ENCODE results near the gene PTPRF.

Gene PTPRF

DNA sequence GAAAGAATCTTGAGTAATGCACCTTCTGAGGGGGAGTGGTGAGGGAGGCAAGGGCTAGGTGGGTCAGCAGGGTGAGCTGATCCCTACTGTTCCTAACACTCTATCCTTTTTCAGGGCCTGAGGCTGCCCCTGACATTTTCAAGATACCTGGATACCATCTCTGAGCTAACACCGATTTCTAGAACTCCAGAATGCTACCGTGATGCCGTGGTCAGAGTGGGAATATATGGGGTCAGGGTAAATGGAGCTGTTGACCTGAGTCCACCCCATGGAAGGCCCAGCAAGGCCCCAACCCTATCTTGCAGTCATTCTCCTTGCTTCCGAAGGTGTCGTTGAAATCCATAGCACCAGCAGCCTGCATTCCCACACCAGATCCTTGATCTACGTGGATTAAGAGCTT, 18.0 kb upstream of the PTPRF start:
- no peak for DNase-seq (ENCODE audit: low read depth in 2 of 3, low spot score in 1 of 3)

DNA sequence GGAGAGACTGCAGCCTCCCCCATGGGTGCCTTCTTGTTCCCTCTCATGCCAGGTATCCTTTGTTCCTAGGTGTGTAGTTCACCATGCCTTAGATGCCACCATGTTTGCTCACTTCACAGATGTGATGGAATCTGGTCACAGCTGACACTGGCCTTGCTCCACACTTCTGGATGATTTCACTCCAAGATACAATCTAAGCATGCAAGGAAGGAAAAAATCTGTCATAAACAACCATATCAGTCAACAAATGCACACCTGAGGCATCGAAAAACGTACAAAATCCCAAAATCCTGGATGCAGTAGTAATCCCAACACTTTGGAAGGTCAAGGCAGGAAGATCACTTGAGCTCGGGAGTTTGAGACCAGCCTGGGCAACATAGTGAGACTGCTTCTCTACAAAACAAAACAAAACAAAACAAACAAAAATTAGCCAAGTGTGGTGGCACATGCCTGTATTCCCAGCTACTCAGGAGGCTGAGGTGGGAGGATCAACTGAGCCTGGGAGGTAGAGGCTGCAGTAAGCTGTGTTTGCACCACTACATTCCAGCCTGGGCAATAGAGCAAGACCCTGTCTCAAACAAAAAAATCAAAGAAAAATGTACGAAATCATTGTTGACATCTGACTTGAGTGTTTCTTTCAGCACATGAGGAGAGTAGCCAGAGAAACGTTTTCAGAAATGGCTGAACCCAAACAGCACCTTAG, 17.1 kb upstream of the PTPRF start:
- no peak for DNase-seq (ENCODE audit: low read depth in 2 of 3, low spot score in 1 of 3)

DNA sequence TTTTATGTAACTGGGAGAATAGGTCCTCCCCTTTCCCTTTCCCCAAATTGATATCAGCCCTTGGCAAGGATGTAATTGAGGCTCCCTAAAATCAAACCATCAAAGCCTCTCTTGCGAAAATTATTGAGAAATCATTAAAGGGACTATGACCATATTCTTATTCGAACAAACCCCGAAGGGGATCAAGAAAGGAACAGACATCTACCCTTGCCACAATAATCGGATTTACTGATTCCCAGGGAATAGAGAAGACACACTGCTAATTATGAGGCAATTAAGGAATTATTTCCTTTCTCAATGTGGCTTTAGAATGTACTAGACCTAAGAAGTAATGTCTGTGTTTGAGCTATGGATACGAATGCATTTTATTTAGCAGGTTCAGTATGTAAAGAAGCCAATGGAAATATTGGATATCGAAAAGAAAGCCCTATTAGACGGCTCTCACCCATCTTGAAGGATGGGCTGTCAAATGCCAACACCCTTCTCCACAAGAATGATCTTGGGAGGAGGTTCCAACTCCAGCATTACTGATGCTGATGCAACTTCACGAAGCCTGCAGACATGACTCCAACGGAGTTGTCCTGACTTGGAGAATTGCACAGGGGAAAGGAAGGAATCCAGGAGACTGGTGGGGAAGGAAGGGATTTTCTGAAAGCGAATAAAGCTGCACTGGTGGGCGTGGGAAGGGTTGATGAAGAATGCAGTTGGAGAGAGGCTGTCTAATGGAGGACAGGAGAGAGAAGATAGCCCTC, 11.6 kb upstream of the PTPRF start:
- no peak for DNase-seq (ENCODE audit: low read depth in 2 of 3, low spot score in 1 of 3)

DNA sequence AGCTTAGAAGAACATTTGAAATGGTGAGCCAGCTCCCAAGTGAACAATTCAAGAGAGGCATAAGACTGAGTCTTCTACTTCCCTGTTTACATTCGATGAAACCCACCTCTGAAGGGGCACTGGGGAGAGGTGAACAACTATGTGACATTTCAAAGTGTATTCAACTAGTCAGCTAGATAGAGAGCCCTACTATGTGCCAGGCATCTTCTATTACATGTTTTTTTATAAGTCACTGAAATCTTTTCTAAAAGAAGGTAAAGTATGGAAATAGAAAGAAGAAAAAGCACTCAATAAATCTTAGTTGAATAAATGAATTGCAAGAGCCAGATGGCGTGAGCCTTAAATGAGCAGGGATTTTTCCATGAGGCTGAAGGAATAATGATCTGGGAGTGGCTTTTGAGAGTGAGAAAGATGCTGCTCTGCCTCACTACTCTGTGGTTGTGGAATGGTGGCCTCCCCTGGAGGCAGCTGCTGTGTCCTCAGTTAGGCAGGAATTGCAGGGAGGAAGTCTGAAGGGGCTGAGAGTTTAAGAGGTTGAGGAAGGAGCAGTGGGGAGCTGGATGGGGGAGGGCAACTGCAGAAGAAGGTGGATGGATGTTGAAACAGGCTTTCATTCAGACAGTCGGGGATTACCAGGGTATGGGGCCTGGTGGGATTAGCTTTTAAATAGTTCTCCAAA, 10.4 kb upstream of the PTPRF start:
- DNase-seq (ENCODE audit: low read depth in 2 of 3, low spot score in 1 of 3): no peak

DNA sequence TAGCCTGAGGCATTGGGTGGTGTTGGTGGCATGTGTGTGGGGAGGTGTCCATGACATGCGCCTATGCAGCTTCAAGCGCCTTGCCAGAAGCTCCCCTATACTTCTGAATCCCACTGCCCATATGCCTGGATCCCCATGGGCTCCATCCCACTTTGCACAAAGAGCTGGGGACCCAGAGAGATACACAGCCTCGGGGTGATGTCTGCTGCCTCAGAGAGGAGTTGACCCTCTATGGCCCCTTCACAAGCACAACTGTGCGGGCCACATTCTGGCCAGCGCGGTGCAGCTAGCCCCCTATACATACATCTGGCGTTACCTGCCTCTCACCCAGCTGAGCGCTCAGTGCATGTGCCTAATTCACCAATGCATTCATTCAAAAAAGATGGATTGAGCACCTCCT, 9.6 kb upstream of the PTPRF start:
- no peak for DNase-seq (ENCODE audit: low read depth in 2 of 3, low spot score in 1 of 3)

DNA sequence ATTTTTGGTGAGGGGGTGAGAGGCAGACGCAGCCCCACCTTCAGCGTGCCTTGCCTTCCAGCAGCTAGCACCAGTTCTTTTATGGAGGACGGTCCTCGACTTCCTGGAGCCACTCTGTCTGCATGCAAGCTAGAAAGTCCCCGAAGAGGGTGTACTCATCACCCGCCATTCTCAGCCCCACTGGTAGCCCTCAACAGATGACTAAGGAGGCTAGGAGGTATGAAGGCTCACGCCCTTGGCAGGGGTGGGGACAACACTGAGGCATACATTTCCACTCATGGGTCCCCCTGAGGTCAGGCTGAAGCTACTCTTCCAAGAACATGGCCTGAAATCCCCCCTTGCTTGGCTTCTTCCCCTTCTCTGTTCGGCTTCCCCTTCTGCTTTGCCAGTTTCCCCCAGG, 8.9 kb upstream of the PTPRF start:
- DNase-seq (ENCODE audit: low read depth in 2 of 3, low spot score in 1 of 3): no peak

DNA sequence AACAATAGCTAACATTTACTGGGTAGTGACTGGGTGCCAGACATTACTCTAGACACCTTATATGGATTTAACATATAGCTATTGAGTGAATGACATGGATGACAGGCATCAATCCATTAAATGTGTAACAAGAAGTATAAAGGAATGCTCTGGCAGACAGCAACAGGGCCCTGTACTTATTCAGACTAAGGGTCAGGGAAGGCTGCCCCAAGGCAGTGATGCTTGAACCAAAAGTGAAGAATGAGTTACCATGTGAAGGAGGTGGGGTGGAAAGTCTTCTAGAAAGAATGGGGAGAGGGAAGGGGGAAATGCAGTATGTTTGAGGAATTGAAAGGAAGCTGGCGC, 8.3 kb upstream of the PTPRF start:
- no peak for DNase-seq (ENCODE audit: low read depth in 2 of 3, low spot score in 1 of 3)

DNA sequence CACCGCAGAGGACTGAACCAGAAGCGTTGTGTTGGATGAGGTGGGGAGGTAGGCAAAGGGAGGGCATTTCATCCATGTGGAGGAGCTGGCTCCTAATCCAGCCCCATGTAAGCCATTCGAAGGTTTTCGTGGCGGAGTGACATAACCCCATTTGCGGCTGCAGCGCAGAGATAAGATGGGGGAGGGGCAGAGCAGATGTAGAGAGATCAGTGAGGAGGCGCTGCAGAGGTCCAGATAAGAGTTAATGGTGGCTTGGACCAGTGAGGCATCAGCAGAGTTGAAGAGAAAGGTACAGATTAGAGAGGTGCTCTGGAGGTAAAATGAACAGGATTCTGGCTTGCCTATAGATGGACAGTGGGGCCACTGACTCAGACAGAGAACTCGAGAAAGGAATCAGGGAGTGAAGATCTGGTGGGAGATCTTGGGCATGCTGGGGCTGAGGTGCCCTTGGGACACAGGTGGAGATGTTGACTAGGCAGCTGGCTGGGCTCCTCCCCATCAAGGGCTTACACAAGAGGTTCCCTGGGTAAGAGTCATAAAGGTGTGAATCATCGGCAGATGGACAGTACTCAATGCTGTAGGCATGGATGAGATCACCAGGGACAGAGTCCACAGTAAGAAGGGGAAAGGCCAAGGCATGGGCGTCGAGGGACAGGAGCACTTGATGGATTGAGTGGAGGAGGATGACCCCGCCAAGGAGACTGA, 7.8 kb upstream of the PTPRF start:
- DNase-seq (ENCODE audit: low read depth in 2 of 3, low spot score in 1 of 3): no peak

DNA sequence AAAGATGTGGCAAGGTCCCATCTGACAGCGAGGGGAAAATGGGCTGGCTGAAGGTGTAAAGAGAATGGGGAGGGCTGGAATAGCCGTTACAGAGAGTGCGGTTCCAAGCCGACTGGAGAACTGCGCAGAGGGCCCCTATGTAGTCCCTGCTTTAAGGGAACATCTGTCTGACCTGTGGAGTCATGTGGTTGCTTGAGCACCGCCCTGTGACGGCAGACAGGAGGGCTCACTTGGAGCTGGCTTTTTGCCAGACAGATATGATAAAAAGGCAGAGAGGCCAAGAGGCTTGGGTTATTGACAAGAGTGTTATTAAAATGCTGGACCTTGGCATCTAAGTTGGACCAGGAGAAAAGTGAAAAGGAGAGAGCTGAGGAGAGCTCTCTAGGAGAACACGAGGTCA, 5.9 kb upstream of the PTPRF start:
- DNase-seq (ENCODE audit: low read depth in 2 of 3, low spot score in 1 of 3): no peak

DNA sequence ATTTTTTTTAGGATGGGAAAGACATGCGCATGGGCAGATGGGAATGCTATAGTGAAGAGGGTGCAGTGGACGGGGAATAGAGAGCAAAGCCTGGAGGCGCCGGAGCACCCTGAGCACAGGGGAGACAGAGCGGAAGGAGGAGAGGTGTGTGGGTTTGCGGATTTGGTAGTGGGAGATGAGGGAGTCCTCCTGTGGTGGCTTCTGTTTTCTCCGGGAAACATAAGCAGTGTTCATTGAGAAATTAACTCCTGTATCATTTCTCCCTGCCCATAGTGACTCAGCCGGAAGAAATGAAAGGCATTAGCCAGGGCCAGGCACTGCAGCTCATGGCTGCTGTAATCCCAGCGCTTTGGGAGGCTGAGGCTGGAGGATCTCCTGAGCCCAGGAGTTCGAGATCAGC, 4.7 kb upstream of the PTPRF start:
- no peak for DNase-seq (ENCODE audit: low read depth in 2 of 3, low spot score in 1 of 3)

DNA sequence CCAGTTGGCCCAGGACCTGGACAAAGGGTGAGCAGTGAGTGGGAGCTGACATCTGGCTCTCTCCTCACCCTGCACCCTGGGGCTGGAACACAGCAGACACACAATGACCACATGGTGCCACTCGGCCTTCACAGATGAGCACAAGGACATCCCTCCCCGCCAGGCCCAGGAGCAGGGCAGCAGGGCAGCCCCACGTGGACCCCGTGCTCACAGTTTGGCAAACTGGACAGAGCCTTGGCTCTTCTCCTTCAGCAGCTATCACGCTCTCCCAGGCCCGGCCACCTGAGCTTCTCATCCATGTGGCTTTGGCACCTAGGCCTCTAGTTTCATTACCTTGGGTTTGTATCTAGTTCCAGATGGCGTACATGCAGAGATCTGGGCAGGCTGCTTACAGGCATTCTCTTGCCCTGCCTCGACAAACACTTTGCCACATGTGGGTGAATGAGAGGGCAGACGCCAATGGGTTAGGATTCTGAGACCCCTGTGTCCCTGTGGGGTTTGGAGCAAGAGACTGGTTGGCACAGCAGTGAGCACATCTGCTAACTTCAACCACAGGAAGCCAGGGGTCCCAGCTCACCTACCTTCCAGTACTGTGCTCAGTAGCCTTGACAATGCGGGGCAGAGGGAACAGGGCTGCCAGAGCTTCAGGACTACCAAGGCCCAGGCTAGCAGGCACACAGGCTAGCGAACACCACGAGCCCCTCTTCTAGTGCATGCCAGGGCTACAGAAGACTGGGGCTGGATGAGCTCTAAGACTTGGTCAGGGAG, 3.4 kb upstream of the PTPRF start:
- no peak for DNase-seq (ENCODE audit: low read depth in 2 of 3, low spot score in 1 of 3)

DNA sequence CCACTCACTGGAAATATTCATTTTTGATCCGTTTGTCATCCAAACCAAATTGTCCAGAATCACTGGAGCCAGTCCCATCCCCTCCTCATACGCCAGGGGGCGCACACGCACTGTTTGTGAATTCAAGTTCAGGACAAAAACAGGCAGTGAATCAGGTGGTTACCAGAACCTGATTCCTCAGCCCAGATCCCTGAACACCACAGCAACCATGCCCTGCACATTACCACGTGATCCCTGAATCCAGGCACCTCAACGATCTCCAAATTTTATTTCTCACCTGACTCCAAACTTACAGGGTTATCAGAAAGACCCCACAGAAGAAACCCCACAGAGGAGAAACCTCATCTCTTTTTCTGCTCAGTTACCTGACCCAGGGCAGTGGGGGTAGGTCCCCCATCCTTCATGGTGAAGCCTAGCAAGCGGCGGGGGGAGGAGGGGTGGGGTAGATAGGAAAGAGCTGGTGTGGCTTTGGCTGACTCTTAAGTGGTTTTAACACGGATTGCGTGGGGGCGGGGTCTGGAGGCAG, 1.4 kb upstream of the PTPRF start:
- DNase-seq (ENCODE audit: low read depth in 2 of 3, low spot score in 1 of 3): peak; percentile 70 to 77 (median 74)

DNA sequence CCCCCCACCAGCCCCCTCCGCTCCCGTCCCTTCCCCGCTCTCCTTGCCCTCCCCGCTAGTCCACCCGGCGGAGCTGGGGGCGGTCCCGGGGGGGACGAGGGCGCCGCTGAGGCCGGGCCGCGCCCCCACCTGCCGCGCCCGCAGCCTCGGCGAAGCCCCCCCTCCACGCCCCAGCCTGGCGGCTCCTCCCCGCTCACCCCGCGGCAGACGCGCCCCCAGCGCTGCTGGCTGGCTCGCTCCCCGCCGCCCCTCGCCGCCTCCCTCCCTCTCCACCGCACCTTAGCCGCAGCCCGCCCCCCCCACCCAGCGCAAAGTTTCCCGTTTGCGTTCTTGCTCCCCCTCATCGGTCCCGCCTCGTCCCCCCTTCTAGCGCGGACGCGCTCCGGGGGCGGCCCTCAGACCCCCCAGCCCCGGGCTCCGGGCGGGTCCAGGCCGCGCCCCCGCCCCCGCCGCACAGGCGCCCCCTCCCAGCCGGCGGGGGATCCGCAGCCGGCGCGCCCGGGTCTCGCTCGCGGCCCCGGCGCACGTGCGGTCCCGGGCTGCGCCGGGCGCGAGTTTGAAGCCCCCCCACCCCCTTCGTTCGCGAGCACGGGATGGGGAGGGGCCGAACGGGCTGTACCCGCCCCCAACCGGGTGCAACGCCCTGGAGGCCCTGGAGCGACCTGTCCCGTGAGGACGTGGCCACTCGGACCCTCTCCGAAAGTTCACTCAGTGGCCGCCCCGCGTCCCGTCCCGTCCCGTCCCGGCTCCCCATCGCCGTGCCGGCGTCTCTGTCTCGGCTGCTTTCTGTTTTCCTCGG, 623 bp downstream of the PTPRF start:
- DNase-seq (ENCODE audit: low read depth in 2 of 3, low spot score in 1 of 3): no peak

DNA sequence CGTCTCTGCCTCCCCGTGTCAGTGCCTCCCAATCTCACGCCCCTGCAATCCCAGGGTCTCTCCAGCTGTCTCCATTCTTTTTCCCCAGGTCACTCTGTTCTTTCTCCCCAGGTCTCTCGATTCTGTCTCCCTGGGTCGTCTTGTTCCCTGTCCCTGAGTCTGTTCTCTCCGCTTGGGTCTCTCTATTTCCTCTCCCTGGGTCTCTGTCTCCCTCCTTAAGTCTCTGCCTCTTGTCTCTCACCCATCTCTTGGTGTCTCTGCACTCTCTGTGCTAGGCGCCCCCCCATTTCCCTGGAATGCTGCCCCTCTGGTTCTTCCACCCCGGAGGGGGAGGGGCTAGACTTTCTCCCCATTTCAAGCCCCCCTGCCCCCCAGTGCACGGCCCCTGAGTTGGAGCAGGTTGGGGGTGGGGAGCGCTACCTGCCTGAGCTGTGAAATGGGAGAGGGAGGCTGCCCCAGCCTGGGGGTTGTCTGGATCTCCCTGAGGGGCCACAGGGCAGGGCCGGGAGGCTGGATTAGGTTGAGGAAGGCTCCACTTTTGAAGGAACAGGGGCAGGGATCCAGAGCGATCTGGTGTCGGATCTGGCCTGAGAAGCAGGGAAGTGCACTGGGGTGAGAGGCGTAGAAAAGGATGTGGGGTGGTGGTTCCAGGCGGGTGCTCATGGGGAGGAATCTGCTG, 1.4 kb downstream of the PTPRF start:
- DNase-seq (ENCODE audit: low read depth in 2 of 3, low spot score in 1 of 3): no peak

DNA sequence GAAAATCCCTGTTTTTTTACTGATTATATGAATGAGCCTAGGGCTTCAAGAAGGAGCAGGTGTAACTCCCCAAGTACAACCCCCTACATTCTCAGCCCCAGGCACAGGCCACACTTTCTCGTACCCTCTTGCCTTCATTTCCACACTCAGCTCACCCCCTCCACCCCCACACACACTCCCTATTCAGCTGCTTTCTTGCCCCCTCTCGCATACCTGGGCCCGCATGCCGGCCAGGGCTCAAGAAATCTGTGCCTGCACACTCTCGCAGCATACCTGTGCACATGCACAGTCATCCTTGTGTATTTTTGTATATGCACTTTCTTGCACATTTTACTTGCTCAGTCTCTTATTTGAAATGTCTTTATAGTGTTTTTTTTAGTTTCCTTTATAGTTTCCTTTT, 2.0 kb downstream of the PTPRF start:
- no peak for DNase-seq (ENCODE audit: low read depth in 2 of 3, low spot score in 1 of 3)

DNA sequence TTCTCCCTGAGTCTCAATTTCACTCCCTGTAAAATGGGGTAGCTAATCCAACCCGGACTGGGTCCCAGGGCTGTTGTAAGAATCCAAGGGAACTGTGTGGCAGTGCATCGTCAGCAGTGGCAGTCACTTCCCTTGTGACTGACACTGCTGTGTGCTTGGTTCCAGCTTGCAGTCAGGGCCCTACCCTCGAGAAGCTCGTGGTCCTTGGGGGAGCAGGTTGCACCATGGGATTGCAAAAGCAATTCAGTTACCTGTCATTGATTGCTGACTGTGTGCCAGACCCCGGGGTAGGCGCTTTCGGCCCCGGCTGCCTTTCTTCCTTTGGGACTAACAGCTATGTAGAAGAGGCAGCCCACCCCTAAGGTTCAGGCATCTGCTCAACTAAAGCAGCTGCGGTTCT, 2.9 kb downstream of the PTPRF start:
- DNase-seq (ENCODE audit: low read depth in 2 of 3, low spot score in 1 of 3): no peak

DNA sequence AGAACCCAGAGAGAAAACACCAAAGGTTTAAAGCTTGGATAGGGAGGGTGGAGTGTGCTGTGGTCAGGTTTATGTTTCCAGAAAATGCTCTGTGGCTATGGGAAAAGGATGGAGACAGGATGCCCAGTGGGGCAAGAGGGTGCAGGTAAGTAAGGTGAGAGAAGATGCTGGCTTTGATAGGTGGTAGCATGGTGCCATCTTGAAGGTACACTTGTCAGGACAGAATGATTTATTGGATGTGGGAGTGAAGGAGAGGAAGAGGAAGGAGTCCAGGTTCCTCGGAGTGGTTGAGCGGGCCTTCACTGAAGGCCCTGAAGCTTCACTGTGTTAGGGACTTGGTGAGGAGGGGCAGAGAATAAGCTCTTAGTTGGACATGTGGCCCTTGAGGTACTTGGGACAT, 3.6 kb downstream of the PTPRF start:
- DNase-seq (ENCODE audit: low read depth in 2 of 3, low spot score in 1 of 3): no peak

DNA sequence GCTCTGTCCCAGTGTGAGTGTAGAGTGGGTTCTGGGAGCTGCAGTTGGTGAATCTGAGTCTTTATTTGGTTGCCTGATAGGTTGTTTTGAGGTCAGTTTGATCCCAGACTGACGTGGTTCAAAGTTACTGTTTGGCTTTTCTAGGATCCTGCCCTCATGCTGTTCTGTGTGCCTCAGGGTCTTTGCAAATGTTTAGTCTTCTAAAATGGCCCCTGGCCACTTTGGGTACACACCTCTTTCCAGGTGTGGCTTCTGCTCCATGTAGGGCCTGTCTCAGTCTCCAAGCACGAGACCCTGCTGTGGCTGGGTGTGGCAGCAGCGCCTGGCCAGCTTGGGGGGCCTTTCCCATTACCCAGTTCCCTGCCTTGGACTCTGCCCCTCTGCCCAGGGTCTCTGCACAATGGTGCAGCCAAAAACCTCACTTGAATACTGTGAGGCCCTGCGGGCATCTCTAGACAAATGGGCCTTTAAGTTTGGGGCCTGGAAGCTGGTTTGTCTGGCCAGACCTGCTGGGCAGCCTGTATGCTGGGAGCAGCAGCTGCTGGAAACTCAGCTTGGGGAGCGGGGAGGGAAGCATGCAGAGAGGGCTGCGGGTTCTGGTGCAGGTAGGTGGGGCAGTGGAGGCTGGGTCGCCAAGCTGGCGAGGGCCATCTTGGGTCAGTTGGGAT, 5.6 kb downstream of the PTPRF start:
- DNase-seq (ENCODE audit: low read depth in 2 of 3, low spot score in 1 of 3): no peak

DNA sequence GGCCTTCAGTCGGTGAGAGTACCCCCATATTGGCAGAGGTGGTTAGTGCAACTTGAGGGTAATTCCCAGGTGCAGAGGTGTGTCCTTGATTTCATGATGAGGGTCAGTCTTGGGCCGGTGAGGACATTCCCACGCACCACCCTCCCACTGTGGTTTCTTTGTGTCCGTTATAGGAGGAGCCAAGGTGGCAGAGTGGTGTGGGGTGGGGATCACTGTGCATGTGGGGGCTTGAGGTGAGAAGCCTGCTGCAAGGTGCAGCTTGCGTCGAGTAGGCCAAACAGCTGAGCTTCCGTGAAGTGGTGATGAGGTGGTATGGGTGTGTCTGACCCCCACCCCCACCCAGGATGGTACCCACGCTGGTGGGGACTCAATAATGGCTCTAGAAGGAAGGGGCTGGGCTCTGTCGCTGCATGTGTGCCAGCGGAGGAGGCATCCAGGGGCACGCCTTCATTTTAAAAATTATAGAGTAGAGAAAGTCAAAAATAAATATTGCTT, 6.2 kb downstream of the PTPRF start:
- no peak for DNase-seq (ENCODE audit: low read depth in 2 of 3, low spot score in 1 of 3)
